DMS153 treated with DMSO at 0.1 percent for 48 hours (cell line): ENCODE measurements around the gene CCNC.
A peak's percentile ranks its signal among the peaks of the same experiment; 100 is the strongest.

Experiments
- DNase-seq: peaks from one replicate; lab custom pipeline; 2025; ENCODE audit not compliant: unreplicated experiment; lab: John Stamatoyannopoulos, UW

The CCNC gene

GRCh38 chr6:99550046-99550748 lies 18.3 kb downstream of the CCNC start:
- DNase-seq: no peak

- no peak for DNase-seq
Measured at GRCh38 chr6:99548706-99549105, 19.8 kb downstream of the CCNC start.

- DNase-seq: no peak
Measured at GRCh38 chr6:99547526-99547925, 20.9 kb downstream of the CCNC start.

- DNase-seq: no peak
Measured at GRCh38 chr6:99545442-99545841, 23.0 kb downstream of the CCNC start.

- DNase-seq: no peak
Measured at GRCh38 chr6:99543968-99544367, 24.5 kb downstream of the CCNC start.

- no peak for DNase-seq
Measured at GRCh38 chr6:99530627-99531026, 37.8 kb downstream of the CCNC start.

GRCh38 chr6:99522531-99522930 lies 45.9 kb downstream of the CCNC start:
- no peak for DNase-seq

GRCh38 chr6:99521633-99522151 lies 46.8 kb downstream of the CCNC start:
- no peak for DNase-seq

GRCh38 chr6:99520855-99521632 lies 47.4 kb downstream of the CCNC start:
- peak; percentile 82 for DNase-seq

- no peak for DNase-seq
Measured at GRCh38 chr6:99519446-99519845, 49.0 kb downstream of the CCNC start.

- DNase-seq: no peak
Measured at GRCh38 chr6:99514089-99514488, 54.4 kb downstream of the CCNC start.

GRCh38 chr6:99512033-99512432 lies 56.4 kb downstream of the CCNC start:
- no peak for DNase-seq

- DNase-seq: no peak
Measured at GRCh38 chr6:99507648-99508047, 60.8 kb downstream of the CCNC start.

- no peak for DNase-seq
Measured at GRCh38 chr6:99501762-99502161, 66.7 kb downstream of the CCNC start.

GRCh38 chr6:99498421-99498820 lies 70.0 kb downstream of the CCNC start:
- no peak for DNase-seq

- no peak for DNase-seq
Measured at GRCh38 chr6:99495466-99495865, 73.0 kb downstream of the CCNC start.
